Naive thymus-derived CD4-positive, alpha-beta T cell (primary cell): ENCODE results near the gene SNED1. TPM values are rescaled to one million over a fixed set of nuclear protein-coding genes. Genes with fewer than 3 reads are reported as not detected.

ENCODE experiments used
- ATAC-seq: fragments of 150-1000 bp; cut with Tn5 transposase; 2 replicates; pipeline ENCODE4 v1.10.0; 2021; ENCODE audit warnings: mild to moderate bottlenecking, moderate library complexity
- CTCF ChIA-PET: fragments of 350-600 bp; sonication (Branson Sonifier 250); formaldehyde crosslinking; loops from one replicate; lab custom pipeline; 2021; ENCODE audit warnings: antibody characterized with exemption; lab: Charles Lee
- POLR2A ChIA-PET: fragments of 350-600 bp; sonication (Branson Sonifier 250); formaldehyde crosslinking; loops from one replicate; lab custom pipeline; 2021; ENCODE audit warnings: antibody characterized with exemption, inconsistent platforms; lab: Charles Lee
- DNase-seq, 9 donors: peaks; one replicate each; pipeline versions ENCODE4 v3.0.0 to v3.0.0-alpha.2; 2020 to 2022; ENCODE audit warnings: mixed read lengths in 1 of 9
- H3K27ac ChIP-seq: one replicate; pipeline ENCODE4 v1.7.0; 2013; ENCODE audit warnings: mild to moderate bottlenecking, low read depth, low read length, moderate library complexity
- H3K27me3 ChIP-seq, 2 donors: one replicate each; pipeline ENCODE4 v1.7.0; 2013; ENCODE audit warnings: low read length in 2 of 2, mild to moderate bottlenecking in 2 of 2, moderate library complexity in 2 of 2; ENCODE audit not compliant: control insufficient read depth in 2 of 2, insufficient read depth in 2 of 2
- H3K36me3 ChIP-seq, 3 experiments: 1 replicate in 2 of 3; 2 replicates in 1 of 3; pipeline ENCODE4 v1.7.0; 2013; ENCODE audit warnings: low read length in 3 of 3, mild to moderate bottlenecking in 3 of 3, moderate library complexity in 1 of 3; ENCODE audit not compliant: insufficient read depth in 3 of 3, control insufficient read depth in 2 of 3
- H3K4me1 ChIP-seq, 2 donors: one replicate each; pipeline ENCODE4 v1.7.0; 2013; ENCODE audit warnings: low read length in 2 of 2, mild to moderate bottlenecking in 2 of 2, moderate library complexity in 1 of 2; ENCODE audit not compliant: control insufficient read depth in 2 of 2, insufficient read depth in 2 of 2
- H3K4me3 ChIP-seq: 2 replicates; pipeline ENCODE4 v1.7.0; 2013; ENCODE audit warnings: mild to moderate bottlenecking, low read length
- H3K9me3 ChIP-seq, 3 experiments: 1 replicate in 2 of 3; 2 replicates in 1 of 3; pipeline ENCODE4 v1.7.0; 2013; ENCODE audit warnings: low read length in 3 of 3; ENCODE audit not compliant: control insufficient read depth in 2 of 3
- H3K27ac Mint-ChIP-seq, 9 donors: one replicate each; pipeline ENCODE4 v1.8.0; 2020 to 2022; ENCODE audit warnings: mixed read lengths in 9 of 9, mild to moderate bottlenecking in 8 of 9, moderate library complexity in 5 of 9, inconsistent platforms in 2 of 9
- H3K27me3 Mint-ChIP-seq, 5 donors: one replicate each; pipeline ENCODE4 v1.8.0; 2021 to 2022; ENCODE audit warnings: mixed read lengths in 5 of 5, mild to moderate bottlenecking in 1 of 5
- H3K36me3 Mint-ChIP-seq, 5 donors: one replicate each; pipeline ENCODE4 v1.8.0; 2020 to 2022; ENCODE audit warnings: mixed read lengths in 5 of 5, mild to moderate bottlenecking in 3 of 5, inconsistent platforms in 1 of 5
- H3K4me1 Mint-ChIP-seq, 7 donors: one replicate each; pipeline ENCODE4 v1.8.0; 2020 to 2022; ENCODE audit warnings: mixed read lengths in 7 of 7, mild to moderate bottlenecking in 3 of 7, inconsistent platforms in 1 of 7
- H3K4me3 Mint-ChIP-seq, 10 donors: one replicate each; pipeline ENCODE4 v1.8.0; 2020 to 2022; ENCODE audit warnings: mild to moderate bottlenecking in 10 of 10, mixed read lengths in 10 of 10, moderate library complexity in 6 of 10, inconsistent platforms in 2 of 10
- H3K9me3 Mint-ChIP-seq, 11 donors: one replicate each; pipeline ENCODE4 v1.8.0; 2020 to 2022; ENCODE audit warnings: mixed read lengths in 11 of 11, mild to moderate bottlenecking in 4 of 11, inconsistent platforms in 1 of 11, moderate library complexity in 1 of 11
- intact Hi-C, 2 donors: fragments of 100-400 bp; cut with micrococcal nuclease; formaldehyde crosslinking; loops; one replicate each; pipeline ENCODE4 v1.15.1; 2023
- polyA plus RNA-seq, 2 donors: library from polyadenylated mRNA; unstranded; fragments of 300-500 nt; fragmentation: Illumina TruSeq; gene quantifications; one replicate each; pipeline ENCODE4 v1.2.3, GENCODE V29; 2021
- total RNA-seq, 6 experiments: library from RNA in 5 of 6; stranded (reverse) in 5 of 6; gene quantifications; 1 replicate in 5 of 6; 2 replicates in 1 of 6; pipeline ENCODE4 v1.2.3 and lab custom pipeline; 2021 to 2026

Gene SNED1
- total and polyA plus RNA-seq, 7 experiments from 2014 or later: 1.0 to 120 (median 32.9) TPM

DNA sequence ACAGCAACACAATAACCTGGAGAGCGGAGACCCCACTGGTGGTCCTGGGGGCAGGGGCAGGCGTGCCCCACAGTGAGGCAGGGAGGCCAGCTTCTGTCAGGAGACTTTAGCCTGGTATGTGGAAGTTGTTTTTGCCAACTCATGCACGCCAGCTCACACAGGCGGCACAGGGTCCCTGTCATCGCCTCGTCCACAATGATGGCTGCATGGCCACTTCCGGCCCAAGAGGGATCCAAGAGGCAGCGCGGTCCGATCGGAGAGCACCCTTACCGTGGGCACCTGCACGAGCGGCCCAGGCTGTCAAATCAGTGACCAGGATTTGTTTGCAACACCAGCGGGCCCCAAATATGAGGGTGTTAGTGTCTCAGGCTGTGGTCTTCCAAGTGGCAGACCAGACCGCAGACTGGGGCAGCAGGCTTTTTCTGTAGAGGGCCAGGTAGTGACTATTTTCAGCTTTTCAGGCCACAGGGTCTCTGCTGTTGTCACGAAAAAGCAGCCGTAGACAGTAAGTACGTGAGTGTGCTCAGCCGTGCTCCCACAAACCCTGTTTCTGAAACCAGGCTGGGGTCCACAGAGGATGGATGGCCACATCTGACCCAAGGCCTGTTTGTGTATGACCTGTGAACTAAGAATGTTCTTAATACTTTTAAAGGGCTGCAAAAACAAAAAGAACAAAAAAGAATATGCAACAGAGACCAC is 21.2 kb downstream of the SNED1 start:
- Histone ChIP-seq H3K36me3 (no peaks in the 10 kb centered on the region), H3K4me1 (no peaks in the 10 kb centered on the region), H3K27ac (no peak overlapping the region), H3K4me3 (no peak overlapping the region), H3K9me3 (peaks cover 0 to 5% (median 0%) of the 10 kb centered on the region in 3 experiments), H3K27me3 (no peaks in the 10 kb centered on the region)
- Mint-ChIP-seq H3K9me3 (peaks cover 0 to 23% (median 11%) of the 10 kb centered on the region in 11 donors), H3K27ac (no peak overlapping the region), H3K4me3 (no peak overlapping the region), H3K4me1 (peaks cover 0 to 8% (median 0%) of the 10 kb centered on the region in 7 donors), H3K27me3 (peaks cover 0 to 7% (median 0%) of the 10 kb centered on the region in 5 donors), H3K36me3 (peaks cover 0 to 8% (median 0%) of the 10 kb centered on the region in 5 donors)
- ATAC-seq (no peak), DNase-seq (no peak)
- intact Hi-C loops: loop anchor here in 1 of 2 donors (10.0 kb wide), 1 partner anchor 55 kb away; no protein-coding TSS in a partner anchor
- CTCF ChIA-PET: no interaction called here
- POLR2A ChIA-PET: interaction anchor here (1.3 kb wide), 1 partner anchor 9 kb away, joined by 5 read pairs; no protein-coding TSS in a partner anchor

DNA sequence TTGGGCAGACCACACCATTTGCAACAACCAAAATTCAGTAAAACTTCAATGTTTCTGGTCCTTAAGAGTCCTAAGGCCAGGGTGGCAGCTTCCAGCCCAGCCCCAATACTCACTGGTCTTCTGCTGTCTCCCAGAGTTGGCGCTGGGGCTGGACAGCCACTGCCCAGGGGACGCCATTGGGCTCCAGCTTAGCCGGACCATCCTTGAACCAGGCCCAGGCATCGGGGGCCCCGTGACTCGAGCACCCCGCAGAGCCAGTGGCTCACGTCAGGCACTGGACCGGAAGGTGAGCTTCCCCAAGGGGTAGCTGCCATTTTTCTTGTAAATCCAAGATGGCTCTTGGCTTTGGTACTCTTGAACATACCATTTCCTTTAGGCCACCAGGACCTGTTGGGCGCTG is 21.8 kb downstream of the SNED1 start:
- peaks cover 0 to 25% (median 12%) of the 10 kb centered on the region in 11 donors for H3K9me3 Mint-ChIP-seq
- no peak overlapping the region for H3K27ac Mint-ChIP-seq
- no peaks in the 10 kb centered on the region for H3K36me3 ChIP-seq
- ATAC-seq (no peak), DNase-seq (no peak)
- H3K9me3 ChIP-seq: peaks cover 0 to 5% (median under 1%) of the 10 kb centered on the region in 3 experiments
- peaks cover 0 to 2% (median 0%) of the 10 kb centered on the region in 7 donors for H3K4me1 Mint-ChIP-seq
- H3K27me3 ChIP-seq: no peaks in the 10 kb centered on the region
- intact Hi-C loops: no loop called here
- H3K4me3 Mint-ChIP-seq: no peak overlapping the region
- POLR2A ChIA-PET: interaction anchor here (0.9 to 1.3 kb wide), 2 partner anchors 10 to 11 kb away, joined by 3 to 5 read pairs; no protein-coding TSS in a partner anchor
- CTCF ChIA-PET: no interaction called here
- no peak overlapping the region for H3K4me3 ChIP-seq
- H3K27ac ChIP-seq: no peak overlapping the region
- H3K4me1 ChIP-seq: no peaks in the 10 kb centered on the region
- H3K27me3 Mint-ChIP-seq: peaks cover 0 to 7% (median 0%) of the 10 kb centered on the region in 5 donors
- H3K36me3 Mint-ChIP-seq: peaks cover 0 to 8% (median 4%) of the 10 kb centered on the region in 5 donors

DNA sequence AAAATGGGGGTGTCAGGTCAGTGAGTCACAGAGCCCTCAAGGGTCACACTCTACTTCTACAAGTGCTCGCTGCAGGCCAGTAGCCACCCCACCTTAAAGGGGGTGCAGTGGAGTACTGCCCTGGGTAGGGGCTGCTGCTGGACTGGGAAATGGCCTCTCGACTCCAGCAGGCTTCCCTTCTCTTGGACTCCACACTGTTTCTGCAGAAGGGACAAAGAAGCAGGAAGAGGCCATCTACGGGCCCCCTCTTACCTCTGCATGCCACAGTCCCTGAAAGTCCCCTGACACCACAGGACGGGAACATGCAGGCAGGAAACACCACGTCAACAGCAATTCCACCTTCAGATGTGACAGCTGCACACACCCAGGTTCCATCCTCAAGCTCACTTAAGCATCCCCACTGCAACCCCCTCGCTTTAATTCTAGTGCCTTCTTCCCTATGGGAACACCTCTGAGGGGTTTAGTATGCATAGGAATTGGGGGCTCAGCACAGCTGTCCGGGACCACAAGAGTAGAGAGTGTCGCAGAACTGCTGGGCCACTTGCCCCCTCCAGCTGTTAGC is 22.3 kb downstream of the SNED1 start:
- no peak overlapping the region for H3K4me3 Mint-ChIP-seq
- H3K27ac ChIP-seq: no peak overlapping the region
- POLR2A ChIA-PET: interaction anchor here (0.6 to 1.3 kb wide), 3 partner anchors 10 to 25 kb away, joined by 3 to 5 read pairs (median 3); no protein-coding TSS in a partner anchor
- no peaks in the 10 kb centered on the region for H3K27me3 ChIP-seq
- H3K4me3 ChIP-seq: no peak overlapping the region
- H3K27me3 Mint-ChIP-seq: peaks cover 0 to 7% (median 0%) of the 10 kb centered on the region in 5 donors
- peaks cover 0 to 30% (median 15%) of the 10 kb centered on the region in 11 donors for H3K9me3 Mint-ChIP-seq
- H3K4me1 Mint-ChIP-seq: peaks cover 0 to 2% (median 0%) of the 10 kb centered on the region in 7 donors
- ATAC-seq: no peak
- H3K36me3 Mint-ChIP-seq: peaks cover 3 to 13% (median 7%) of the 10 kb centered on the region in 5 donors
- H3K4me1 ChIP-seq: no peaks in the 10 kb centered on the region
- peaks cover 0 to 6% (median 5%) of the 10 kb centered on the region in 3 experiments for H3K9me3 ChIP-seq
- H3K27ac Mint-ChIP-seq: peak overlapping the region in 1 of 9 donors; percentile 10
- intact Hi-C loops: no loop called here
- CTCF ChIA-PET: no interaction called here
- no peaks in the 10 kb centered on the region for H3K36me3 ChIP-seq
- DNase-seq: no peak

DNA sequence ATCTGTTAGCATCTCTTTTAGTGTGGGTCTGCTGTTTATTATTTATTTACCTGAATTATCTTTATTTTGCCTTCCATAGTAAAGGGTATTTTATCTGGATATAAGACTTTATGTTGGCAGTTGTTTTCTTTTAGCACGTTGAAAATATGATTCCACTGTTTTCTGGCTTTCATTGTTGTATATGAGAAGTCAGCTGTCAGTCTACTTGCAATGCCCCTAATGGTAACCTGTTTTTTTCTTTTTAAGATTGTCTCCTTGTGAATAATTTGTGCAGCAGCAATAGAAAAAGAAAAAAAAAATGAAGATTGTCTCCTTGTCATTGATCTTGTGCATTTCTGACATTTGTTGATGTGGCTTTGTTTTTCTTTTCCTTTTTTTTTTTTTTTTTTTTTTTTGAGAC is 27.2 kb downstream of the SNED1 start:
- POLR2A ChIA-PET: interaction anchor here (0.6 to 0.7 kb wide), 2 partner anchors 24 to 46 kb away, joined by 3 read pairs; no protein-coding TSS in a partner anchor
- Mint-ChIP-seq H3K36me3 (peaks cover 6 to 26% (median 10%) of the 10 kb centered on the region in 5 donors), H3K9me3 (peaks cover 3 to 61% (median 31%) of the 10 kb centered on the region in 11 donors), H3K4me1 (peaks cover 0 to 2% (median 0%) of the 10 kb centered on the region in 7 donors), H3K4me3 (no peak overlapping the region), H3K27me3 (peaks cover 0 to 7% (median 0%) of the 10 kb centered on the region in 5 donors), H3K27ac (no peak overlapping the region)
- CTCF ChIA-PET: no interaction called here
- no peak for DNase-seq
- H3K27me3 ChIP-seq: no peaks in the 10 kb centered on the region
- H3K36me3 ChIP-seq: no peaks in the 10 kb centered on the region
- peaks cover 0 to 13% (median 5%) of the 10 kb centered on the region in 3 experiments for H3K9me3 ChIP-seq
- H3K27ac ChIP-seq: no peak overlapping the region
- H3K4me3 ChIP-seq: no peak overlapping the region
- intact Hi-C loops: no loop called here
- no peaks in the 10 kb centered on the region for H3K4me1 ChIP-seq
- no peak for ATAC-seq

DNA sequence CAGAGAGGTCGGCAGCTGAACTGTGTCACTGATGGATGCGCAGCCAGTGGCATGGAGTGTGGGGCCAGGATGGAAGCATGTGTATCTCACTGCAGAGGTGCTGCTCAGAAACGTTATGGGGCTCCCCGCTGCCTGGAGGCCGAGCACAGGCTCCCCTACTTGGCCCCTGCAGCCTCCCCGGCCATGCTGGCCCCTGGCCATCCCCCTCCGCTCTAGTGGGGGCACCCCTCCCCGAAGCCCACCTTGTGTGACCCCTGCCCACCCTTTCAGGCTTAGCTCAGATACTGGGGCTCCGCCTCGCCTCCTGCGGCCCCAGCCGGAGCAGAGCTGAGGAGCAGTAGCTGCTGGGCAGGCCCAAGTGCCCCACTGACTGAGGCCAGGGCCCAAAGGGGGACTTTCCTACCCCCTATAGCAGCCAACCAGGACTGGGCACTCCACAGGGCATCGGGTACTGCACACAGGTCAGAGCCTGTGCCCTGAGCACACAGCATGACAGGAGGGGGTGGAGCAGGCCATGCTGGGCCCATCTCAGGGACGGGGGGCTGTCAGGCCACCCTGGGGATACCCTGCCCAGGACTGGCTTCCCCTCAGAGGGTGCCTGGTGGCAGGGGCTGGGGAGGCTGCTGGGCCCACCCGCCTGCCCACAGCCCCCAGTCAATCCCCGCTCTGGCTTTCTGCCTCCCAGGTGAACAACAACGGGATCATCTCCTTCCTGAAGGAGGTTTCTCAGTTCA is 31.3 kb downstream of the SNED1 start:
- Mint-ChIP-seq H3K9me3 (peaks cover 3 to 41% (median 18%) of the 10 kb centered on the region in 11 donors), H3K36me3 (peaks cover 6 to 18% (median 9%) of the 10 kb centered on the region in 5 donors), H3K27ac (no peak overlapping the region), H3K4me1 (peaks cover 0 to 7% (median 0%) of the 10 kb centered on the region in 7 donors), H3K4me3 (no peak overlapping the region), H3K27me3 (no peaks in the 10 kb centered on the region)
- H3K4me1 ChIP-seq: no peaks in the 10 kb centered on the region
- H3K36me3 ChIP-seq: no peaks in the 10 kb centered on the region
- DNase-seq (no peak), ATAC-seq (no peak)
- intact Hi-C loops: no loop called here
- H3K27ac ChIP-seq: no peak overlapping the region
- ChIA-PET POLR2A (no interaction called here), CTCF (interaction anchor here (0.6 to 0.7 kb wide), 2 partner anchors 168 to 348 kb away, joined by 3 read pairs; no protein-coding TSS in a partner anchor)
- no peak overlapping the region for H3K4me3 ChIP-seq
- peaks cover 0 to 13% (median 0%) of the 10 kb centered on the region in 3 experiments for H3K9me3 ChIP-seq
- H3K27me3 ChIP-seq: no peaks in the 10 kb centered on the region

DNA sequence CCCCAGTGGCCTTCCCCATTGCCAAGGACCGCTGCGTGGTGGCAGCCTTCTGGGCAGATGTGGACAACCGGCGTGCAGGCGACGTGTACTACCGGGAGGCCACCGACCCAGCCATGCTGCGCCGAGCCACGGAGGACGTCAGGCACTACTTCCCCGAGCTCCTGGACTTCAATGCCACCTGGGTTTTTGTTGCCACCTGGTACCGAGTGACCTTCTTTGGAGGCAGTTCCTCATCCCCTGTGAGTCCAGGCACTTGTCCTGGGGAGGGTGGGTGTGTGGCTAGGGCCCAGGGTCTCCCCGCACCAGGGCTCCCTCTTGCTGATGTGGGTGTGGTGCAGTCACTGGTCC is 31.9 kb downstream of the SNED1 start:
- no peaks in the 10 kb centered on the region for H3K36me3 ChIP-seq
- no peaks in the 10 kb centered on the region for H3K27me3 ChIP-seq
- H3K27ac Mint-ChIP-seq: no peak overlapping the region
- H3K4me1 ChIP-seq: no peaks in the 10 kb centered on the region
- intact Hi-C loops: no loop called here
- peaks cover 0 to 7% (median 0%) of the 10 kb centered on the region in 7 donors for H3K4me1 Mint-ChIP-seq
- ChIA-PET CTCF (interaction anchor here (0.7 kb wide), 1 partner anchor 168 kb away, joined by 3 read pairs; no protein-coding TSS in a partner anchor), POLR2A (interaction anchor here (1.1 kb wide), 1 partner anchor 10 kb away, joined by 3 read pairs; no protein-coding TSS in a partner anchor)
- DNase-seq: no peak
- peaks cover 3 to 36% (median 14%) of the 10 kb centered on the region in 11 donors for H3K9me3 Mint-ChIP-seq
- H3K4me3 Mint-ChIP-seq: no peak overlapping the region
- no peak overlapping the region for H3K4me3 ChIP-seq
- peaks cover 6 to 17% (median 8%) of the 10 kb centered on the region in 5 donors for H3K36me3 Mint-ChIP-seq
- ATAC-seq: no peak
- no peak overlapping the region for H3K27ac ChIP-seq
- H3K9me3 ChIP-seq: peaks cover 0 to 11% (median 0%) of the 10 kb centered on the region in 3 experiments
- no peaks in the 10 kb centered on the region for H3K27me3 Mint-ChIP-seq
